Heart right ventricle (tissue), 16 donors: ENCODE results near the gene SORCS3. TPM values are rescaled to one million over a fixed set of nuclear protein-coding genes. Genes with fewer than 3 reads are reported as not detected.

Source experiments
- ATAC-seq, 8 donors: fragments of 200-7000 bp; cut with Tn5 transposase; one replicate each; pipeline ENCODE4 v1.9.1; 2020; ENCODE audit warnings: mild to moderate bottlenecking in 8 of 8, moderate library complexity in 8 of 8, moderate number of reproducible peaks in 1 of 8
- DNase-seq, 2 donors: peaks; one replicate each; pipeline ENCODE4 v3.0.0-alpha.2; 2020
- H3K27ac ChIP-seq, 10 donors: fragments of 200-600 bp; sonication (generic) in 2 of 10; one replicate each; pipeline versions ENCODE4 v1.5.0 to v1.8.0; 2020 to 2022; ENCODE audit warnings: mild to moderate bottlenecking in 3 of 10
- H3K27me3 ChIP-seq, 7 donors: fragments of 200-600 bp; one replicate each; pipeline ENCODE4 v1.8.0; 2021 to 2022; ENCODE audit warnings: mild to moderate bottlenecking in 2 of 7
- H3K36me3 ChIP-seq, 9 donors: fragments of 200-600 bp; sonication (generic) in 1 of 9; one replicate each; pipeline versions ENCODE4 v1.5.0 to v1.8.0; 2020 to 2022; ENCODE audit warnings: mild to moderate bottlenecking in 2 of 9
- H3K4me1 ChIP-seq, 9 donors: fragments of 200-600 bp; sonication (generic) in 1 of 9; one replicate each; pipeline versions ENCODE4 v1.5.0 to v1.8.0; 2020 to 2022; ENCODE audit warnings: mild to moderate bottlenecking in 4 of 9
- H3K4me3 ChIP-seq, 10 donors: fragments of 200-600 bp; sonication (generic) in 2 of 10; one replicate each; pipeline versions ENCODE4 v1.5.0 to v1.8.0; 2020 to 2022; ENCODE audit warnings: mild to moderate bottlenecking in 7 of 10, moderate library complexity in 2 of 10
- H3K9me3 ChIP-seq, 11 donors: fragments of 200-600 bp in 10 of 11; sonication (generic) in 2 of 11; one replicate each; pipeline versions ENCODE4 v1.5.0 to v1.8.0; 2013 to 2022; ENCODE audit warnings: mild to moderate bottlenecking in 2 of 11, control low read depth in 1 of 11, moderate library complexity in 1 of 11
- WGBS, 2 donors: extraction: QIAGEN DNeasy Blood & Tissue Kit; methylation state at CpG; one replicate each; pipeline ENCODE4 v1.1.7; 2013; ENCODE audit warnings: inconsistent platforms in 1 of 2; 5-methylcytosine and 5-hydroxymethylcytosine counted together
- intact Hi-C, 10 donors: fragments of 100-400 bp; cut with DNase I; formaldehyde crosslinking; loops; one replicate each; pipeline versions ENCODE4 v1.11.1 to v1.14.2; 2022
- polyA plus RNA-seq, 2 donors: library from polyadenylated mRNA; stranded (reverse); fragments of 200-250 nt; gene quantifications; one replicate each; pipeline ENCODE4 v1.2.3, GENCODE V29; 2013
- total RNA-seq, 10 donors: library from RNA; stranded (reverse); fragmentation: NEBNext Ultra II Directional in 3 of 10; extraction: Animal tissue kit (Norgen Biotek cat#: 25700) in 3 of 10; gene quantifications; one replicate each; pipeline versions ENCODE4 v1.2.1 to v1.2.4, GENCODE V29; 2021 to 2023
- TF ChIP-seq, protein P1 (sequence below), 9 donors: fragments of 200-600 bp; sonication (generic) in 2 of 9; IDR thresholded peaks; one replicate each; pipeline versions ENCODE4 v1.5.0 to v1.8.0; 2021 to 2022; ENCODE audit warnings: antibody characterized with exemption in 9 of 9, mild to moderate bottlenecking in 5 of 9, moderate library complexity in 1 of 9
- donor health status: Arrhythmogenic right ventricular cardiomyopathy.
- donor health status: ischemic (EF 13 %, LVEDD 7.1; RV severe dilation, severe dysfunction).
- donor health status: healthy with polysubstance abuse.
- donor health status: DM: no; HTN: yes; CAD: no.
- donor health status: DM: no; HTN: no; CAD: no.
- donor health status: ischemic (EF 25% LVEDD 6.9; RV normal size, moderate dysfunction).
- donor health status: ischemic (EF 25% LVEDD 5.7; RV mildly dilated, moderate dysfunction).
- donor health status: healthy.
- donor health status: DM: yes; HTN: yes; CAD: no.
- donor health status: Ischemic cardiomyopathy.
- donor health status: ischemic (EF 35%, LVEDD 5.7; RV mildly dilated, moderate dysfunction).
- donor health status: nonischemic (EF 11% LVEDD 7.7; RV severe dilation, severe dysfunction).
- donor health status: DM: yes; HTN: yes; CAD: no.
- donor health status: PGD.
- donor health status: ischemic (EF 29% LVEDD 5.4; RV normal size, mild dysfunction).
- donor health status: nonischemic (EF 23%, LVEDD 6.1; RV moderate dilation, normal function).

SORCS3 gene
- total and polyA plus RNA-seq, 12 donors, result 0.01 to 0.09 (median 0.05) TPM; not detected in 4

DNA sequence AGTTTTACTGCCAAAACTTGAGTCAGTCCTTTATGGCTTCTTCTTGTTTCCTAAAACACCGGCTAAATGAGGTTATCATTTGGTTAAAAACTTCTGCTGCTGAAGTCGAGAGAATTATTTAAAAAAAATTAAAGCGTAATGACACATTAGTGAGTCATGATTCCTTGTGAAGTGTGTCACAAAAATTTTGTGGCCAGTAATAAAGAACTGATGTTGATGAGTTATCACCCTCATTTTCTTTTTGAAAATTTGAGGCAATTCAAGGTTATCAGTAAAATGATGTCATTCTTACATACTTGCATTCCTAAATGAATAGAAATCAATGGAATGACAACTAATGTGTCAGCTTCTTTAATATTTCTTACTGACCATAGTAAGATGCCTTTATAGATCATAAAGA is 427.4 kb downstream of the SORCS3 start:
- TF ChIP-seq, protein P1, sequence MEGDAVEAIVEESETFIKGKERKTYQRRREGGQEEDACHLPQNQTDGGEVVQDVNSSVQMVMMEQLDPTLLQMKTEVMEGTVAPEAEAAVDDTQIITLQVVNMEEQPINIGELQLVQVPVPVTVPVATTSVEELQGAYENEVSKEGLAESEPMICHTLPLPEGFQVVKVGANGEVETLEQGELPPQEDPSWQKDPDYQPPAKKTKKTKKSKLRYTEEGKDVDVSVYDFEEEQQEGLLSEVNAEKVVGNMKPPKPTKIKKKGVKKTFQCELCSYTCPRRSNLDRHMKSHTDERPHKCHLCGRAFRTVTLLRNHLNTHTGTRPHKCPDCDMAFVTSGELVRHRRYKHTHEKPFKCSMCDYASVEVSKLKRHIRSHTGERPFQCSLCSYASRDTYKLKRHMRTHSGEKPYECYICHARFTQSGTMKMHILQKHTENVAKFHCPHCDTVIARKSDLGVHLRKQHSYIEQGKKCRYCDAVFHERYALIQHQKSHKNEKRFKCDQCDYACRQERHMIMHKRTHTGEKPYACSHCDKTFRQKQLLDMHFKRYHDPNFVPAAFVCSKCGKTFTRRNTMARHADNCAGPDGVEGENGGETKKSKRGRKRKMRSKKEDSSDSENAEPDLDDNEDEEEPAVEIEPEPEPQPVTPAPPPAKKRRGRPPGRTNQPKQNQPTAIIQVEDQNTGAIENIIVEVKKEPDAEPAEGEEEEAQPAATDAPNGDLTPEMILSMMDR (IDR thresholded peaks at IDR 0.05), result no peak
- no peak overlapping the region for H3K27ac ChIP-seq
- no peak overlapping the region for H3K4me3 ChIP-seq
- 74 to 81% methylated on average over 3 of the region's 3 CpGs for WGBS, 2 donors
- ATAC-seq (no peak), DNase-seq (no peak)
- no peaks in the 10 kb centered on the region for H3K9me3 ChIP-seq
- intact Hi-C loops, result loop anchor here in 1 of 10 donors (10.0 kb wide), 1 partner anchor 626 kb away; no protein-coding TSS in a partner anchor
- H3K27me3 ChIP-seq, result no peaks in the 10 kb centered on the region
- no peaks in the 10 kb centered on the region for H3K36me3 ChIP-seq
- no peaks in the 10 kb centered on the region for H3K4me1 ChIP-seq

DNA sequence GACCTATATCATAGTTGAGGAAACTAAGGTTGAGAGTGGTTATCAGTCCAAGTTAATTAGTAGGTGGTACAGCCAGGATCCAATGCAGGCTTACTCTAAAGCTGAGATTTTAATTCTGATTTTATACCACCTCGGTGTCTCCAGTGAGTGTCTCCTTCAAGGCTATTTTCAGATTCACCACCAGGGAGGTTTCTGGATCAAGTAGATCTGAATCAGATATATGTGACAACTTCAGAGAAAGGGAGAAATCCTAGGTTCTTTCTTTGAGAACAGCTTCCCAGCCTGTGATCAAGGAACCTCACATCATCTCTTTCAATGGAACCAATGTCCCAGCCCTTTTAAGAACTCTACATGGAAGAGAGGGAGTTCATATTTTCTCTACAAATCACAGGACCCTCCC is 429.2 kb downstream of the SORCS3 start:
- Histone ChIP-seq H3K4me3 (no peak overlapping the region), H3K9me3 (no peaks in the 10 kb centered on the region), H3K4me1 (no peaks in the 10 kb centered on the region), H3K36me3 (no peaks in the 10 kb centered on the region), H3K27ac (no peak overlapping the region), H3K27me3 (peaks cover 0 to 8% (median 0%) of the 10 kb centered on the region in 7 donors)
- TF ChIP-seq, protein P1 (IDR thresholded peaks at IDR 0.05), result no peak
- WGBS, 2 donors, result 67 to 79% methylated on average over 1 of the region's 1 CpG
- DNase-seq (no peak), ATAC-seq (no peak)
- intact Hi-C loops, result no loop called here

DNA sequence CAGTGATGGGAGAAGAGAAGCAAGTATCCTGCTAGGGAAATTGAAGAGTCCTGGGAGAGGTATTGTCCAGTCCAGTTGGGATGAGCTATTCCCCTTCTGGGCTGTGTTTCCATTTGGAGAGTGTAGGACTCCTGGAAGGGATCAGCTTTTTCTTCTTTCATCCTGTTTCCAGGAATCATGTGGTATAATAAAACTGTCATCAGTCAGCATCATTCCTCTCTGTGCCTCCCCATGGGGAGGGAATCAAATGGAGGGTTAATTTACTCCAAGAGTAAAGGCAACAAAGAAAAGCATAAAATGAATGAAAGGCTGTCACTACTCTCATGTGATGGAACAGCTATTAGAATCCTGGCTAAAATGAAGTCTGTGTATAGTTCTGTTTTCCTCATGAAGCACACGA is 429.9 kb downstream of the SORCS3 start:
- ATAC-seq (no peak), DNase-seq (no peak)
- intact Hi-C loops, result no loop called here
- H3K36me3 ChIP-seq, result no peaks in the 10 kb centered on the region
- no peaks in the 10 kb centered on the region for H3K9me3 ChIP-seq
- no peaks in the 10 kb centered on the region for H3K4me1 ChIP-seq
- H3K4me3 ChIP-seq, result no peak overlapping the region
- no peak overlapping the region for H3K27ac ChIP-seq
- WGBS, 2 donors, result 36 to 47% methylated on average over 1 of the region's 1 CpG
- peaks cover 0 to 10% (median 0%) of the 10 kb centered on the region in 7 donors for H3K27me3 ChIP-seq
- TF ChIP-seq, protein P1 (IDR thresholded peaks at IDR 0.05), result no peak

DNA sequence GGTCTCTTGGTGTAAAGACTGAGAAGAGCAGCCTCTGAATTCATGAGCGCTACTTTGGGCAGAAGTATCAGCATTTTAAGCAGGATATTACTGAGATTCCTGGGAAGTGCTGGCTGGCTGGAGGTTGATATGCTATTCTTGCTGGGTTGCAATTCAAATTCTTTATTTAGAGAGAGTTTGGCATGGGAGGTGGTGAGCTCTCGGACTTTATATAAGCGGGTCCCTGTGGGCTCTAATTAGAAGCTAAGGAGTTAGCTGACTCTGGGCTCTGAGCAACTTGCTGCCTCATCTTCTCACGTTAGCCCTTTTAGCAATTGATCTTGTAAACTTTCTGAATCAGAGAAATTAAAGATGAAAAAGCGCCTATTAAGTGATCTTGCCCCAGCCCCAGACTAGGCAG is 430.9 kb downstream of the SORCS3 start:
- no peaks in the 10 kb centered on the region for H3K4me1 ChIP-seq
- no peaks in the 10 kb centered on the region for H3K36me3 ChIP-seq
- 64 to 66% methylated on average over 5 of the region's 5 CpGs for WGBS, 2 donors
- TF ChIP-seq, protein P1 (IDR thresholded peaks at IDR 0.05), result no peak
- peaks cover 0 to 13% (median 0%) of the 10 kb centered on the region in 7 donors for H3K27me3 ChIP-seq
- no peak for DNase-seq
- no peak overlapping the region for H3K27ac ChIP-seq
- H3K9me3 ChIP-seq, result no peaks in the 10 kb centered on the region
- no peak overlapping the region for H3K4me3 ChIP-seq
- no peak for ATAC-seq
- intact Hi-C loops, result no loop called here
